Activated CD8-positive, alpha-beta memory T cell treated with anti-CD3 and anti-CD28 coated beads for 24 hours (primary cell): ENCODE results near the gene CADM1.

ENCODE experiments used
- DNase-seq: peaks from one replicate; pipeline ENCODE4 v3.0.0-alpha.2; 2020

Gene CADM1

GRCh38 chr11:115506954-115507675 lies 2.9 kb upstream of the CADM1 start:
- DNase-seq: no peak

GRCh38 chr11:115505175-115505574 lies 960 bp upstream of the CADM1 start:
- DNase-seq: no peak

DNA sequence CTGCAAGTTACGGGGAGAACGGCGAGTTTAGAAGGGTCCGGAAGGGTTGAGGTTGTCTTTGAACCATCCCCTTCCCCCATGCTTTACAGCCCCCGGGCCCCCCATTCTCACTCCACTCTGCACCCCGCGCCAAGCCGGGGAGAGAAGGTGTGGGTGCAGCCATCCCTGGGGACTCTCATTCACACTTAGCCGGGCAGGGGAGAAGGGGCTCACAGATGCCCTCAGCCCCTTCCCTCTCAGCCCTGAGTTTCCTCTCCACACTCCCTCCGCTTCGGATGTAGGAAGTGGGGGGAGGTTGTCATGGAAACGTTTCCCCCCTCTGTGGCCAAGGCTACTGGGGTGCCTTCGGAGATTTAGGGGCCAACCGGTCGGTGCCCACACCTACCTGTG lies 334 bp downstream of the CADM1 start:
- no peak for DNase-seq

DNA sequence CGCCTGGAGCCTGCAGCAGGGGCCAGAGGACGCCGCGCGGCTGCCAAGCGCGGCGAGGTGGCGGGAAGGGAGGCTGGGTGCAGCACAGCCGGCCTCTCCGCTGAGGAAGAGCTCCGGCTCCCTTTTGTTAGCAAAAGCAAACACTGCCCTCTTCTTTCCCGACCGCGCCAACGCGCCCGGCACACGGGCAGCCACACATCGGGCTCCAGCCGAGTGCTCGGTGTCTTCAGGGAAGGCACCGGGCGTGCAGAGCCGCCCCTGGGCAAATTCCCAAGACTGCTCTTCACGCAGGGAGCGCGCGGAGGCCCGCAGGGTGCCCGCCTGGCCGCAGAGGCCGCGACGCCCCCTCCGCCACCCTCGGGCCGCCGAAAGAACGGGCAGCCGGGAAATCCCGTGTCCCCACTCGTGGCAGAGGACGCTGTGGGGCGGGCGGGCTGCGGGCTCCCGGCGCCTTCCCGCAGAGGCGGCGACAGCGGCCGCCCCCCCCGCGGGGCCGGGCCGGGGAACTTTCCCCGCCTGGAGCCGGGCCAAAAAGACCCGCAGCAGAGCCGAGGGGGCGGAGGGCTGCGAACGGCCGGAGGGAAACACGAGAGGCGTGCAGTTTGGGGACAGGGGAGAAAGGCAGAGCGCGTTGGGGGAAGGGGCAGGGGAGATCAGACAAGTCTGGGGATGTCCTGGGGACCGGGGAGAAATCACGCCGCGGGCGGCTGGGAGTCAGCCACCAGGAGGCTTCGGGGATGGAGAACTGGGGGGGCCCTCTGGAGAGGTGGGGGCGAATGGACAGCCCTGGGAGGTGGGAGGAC lies 931 bp downstream of the CADM1 start:
- DNase-seq: peak; percentile 58

DNA sequence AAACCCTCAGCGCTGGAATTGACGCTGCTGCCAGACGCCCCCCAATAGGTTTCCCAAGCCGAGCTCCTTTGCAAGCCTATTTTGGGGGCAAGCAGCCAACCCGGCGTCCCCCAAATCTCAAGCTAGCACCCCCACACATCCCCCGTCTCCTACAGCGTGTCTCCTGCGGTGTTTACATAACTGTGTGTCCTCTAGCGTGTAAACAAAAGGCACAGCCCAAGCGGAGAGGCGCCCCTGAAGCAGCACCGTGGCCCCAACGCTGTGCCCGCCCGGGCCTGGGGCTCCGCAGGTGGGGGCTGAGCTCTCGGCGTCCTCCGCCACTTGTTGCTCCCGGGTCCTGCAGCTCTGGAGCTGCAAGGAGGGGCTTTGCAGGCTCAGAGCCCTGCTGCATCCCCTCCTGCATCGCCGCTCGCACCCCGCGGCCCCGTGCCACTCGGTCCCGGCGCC lies 1.6 kb downstream of the CADM1 start:
- DNase-seq: peak; percentile 56

GRCh38 chr11:115501893-115502589 lies 2.2 kb downstream of the CADM1 start:
- no peak for DNase-seq

GRCh38 chr11:115501502-115501892 lies 2.7 kb downstream of the CADM1 start:
- no peak for DNase-seq

- no peak for DNase-seq
These were observed 3.4 kb downstream of the CADM1 start for GRCh38 chr11:115500547-115501501.

DNA sequence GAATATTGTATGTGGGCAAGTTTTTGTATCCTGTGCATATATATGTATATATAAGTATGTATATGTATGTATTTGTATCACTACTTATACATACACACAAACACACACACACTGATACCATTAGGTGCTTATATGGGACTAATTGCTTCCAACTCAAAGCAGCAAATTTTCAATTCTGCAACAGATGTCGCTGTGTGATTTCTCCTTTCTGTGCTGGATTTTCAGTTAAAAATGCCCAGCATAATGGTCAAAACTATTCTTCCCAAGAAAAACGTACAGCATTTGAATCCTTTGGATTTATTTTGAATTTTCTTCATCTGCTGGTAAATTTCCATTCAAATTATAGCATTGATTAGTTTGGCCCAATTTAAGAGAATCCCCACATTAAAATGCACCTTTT lies 4.3 kb downstream of the CADM1 start:
- DNase-seq: no peak

- DNase-seq: no peak
These were observed 4.9 kb downstream of the CADM1 start for GRCh38 chr11:115499241-115499799.

DNA sequence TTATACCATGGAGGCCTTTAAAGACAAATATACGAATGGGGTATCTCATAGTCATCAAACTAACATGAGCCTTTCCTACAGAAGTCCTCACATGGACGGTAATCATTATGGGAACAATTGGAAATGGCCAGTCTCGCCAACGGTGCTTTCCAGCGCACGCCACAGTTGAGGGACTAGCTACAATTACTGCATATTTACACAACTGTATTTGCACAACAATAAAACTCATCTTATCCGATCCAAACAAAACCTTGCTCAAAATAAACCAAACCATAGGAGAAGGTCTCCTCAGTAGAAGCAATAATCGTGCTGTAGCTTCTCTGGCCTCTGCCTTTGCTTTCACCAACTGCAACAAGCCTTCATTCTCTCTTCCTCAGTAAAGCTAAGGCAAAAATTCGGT lies 5.9 kb downstream of the CADM1 start:
- no peak for DNase-seq

GRCh38 chr11:115497303-115497702 lies 6.9 kb downstream of the CADM1 start:
- DNase-seq: no peak

GRCh38 chr11:115496892-115497291 lies 7.3 kb downstream of the CADM1 start:
- DNase-seq: no peak

GRCh38 chr11:115493905-115494304 lies 10.3 kb downstream of the CADM1 start:
- no peak for DNase-seq

- no peak for DNase-seq
These were observed 10.7 kb downstream of the CADM1 start for GRCh38 chr11:115493488-115493887.

- no peak for DNase-seq
These were observed 14.7 kb downstream of the CADM1 start for GRCh38 chr11:115489466-115489865.

DNA sequence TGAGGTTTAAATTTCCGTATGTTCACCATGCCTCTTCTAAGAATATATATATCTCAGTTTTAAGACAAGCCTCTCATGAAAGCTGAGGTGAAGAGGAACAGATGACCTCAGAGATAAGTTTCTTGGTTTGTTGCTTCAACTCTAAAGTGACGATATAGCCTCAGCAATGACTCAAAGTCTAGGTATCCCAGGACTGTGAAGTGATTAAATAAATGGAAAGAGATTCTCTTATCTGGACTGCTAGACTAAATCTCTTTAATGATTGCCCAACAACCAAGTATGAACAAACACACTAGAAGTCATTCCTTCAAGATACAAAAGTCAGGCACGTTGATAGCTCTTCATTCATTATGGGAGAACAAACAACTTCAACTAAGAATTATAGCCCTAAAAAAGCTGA lies 15.3 kb downstream of the CADM1 start:
- no peak for DNase-seq

GRCh38 chr11:115481528-115481927 lies 22.7 kb downstream of the CADM1 start:
- DNase-seq: no peak

- no peak for DNase-seq
These were observed 23.6 kb downstream of the CADM1 start for GRCh38 chr11:115480611-115481010.

GRCh38 chr11:115477410-115477809 lies 26.8 kb downstream of the CADM1 start:
- DNase-seq: no peak

DNA sequence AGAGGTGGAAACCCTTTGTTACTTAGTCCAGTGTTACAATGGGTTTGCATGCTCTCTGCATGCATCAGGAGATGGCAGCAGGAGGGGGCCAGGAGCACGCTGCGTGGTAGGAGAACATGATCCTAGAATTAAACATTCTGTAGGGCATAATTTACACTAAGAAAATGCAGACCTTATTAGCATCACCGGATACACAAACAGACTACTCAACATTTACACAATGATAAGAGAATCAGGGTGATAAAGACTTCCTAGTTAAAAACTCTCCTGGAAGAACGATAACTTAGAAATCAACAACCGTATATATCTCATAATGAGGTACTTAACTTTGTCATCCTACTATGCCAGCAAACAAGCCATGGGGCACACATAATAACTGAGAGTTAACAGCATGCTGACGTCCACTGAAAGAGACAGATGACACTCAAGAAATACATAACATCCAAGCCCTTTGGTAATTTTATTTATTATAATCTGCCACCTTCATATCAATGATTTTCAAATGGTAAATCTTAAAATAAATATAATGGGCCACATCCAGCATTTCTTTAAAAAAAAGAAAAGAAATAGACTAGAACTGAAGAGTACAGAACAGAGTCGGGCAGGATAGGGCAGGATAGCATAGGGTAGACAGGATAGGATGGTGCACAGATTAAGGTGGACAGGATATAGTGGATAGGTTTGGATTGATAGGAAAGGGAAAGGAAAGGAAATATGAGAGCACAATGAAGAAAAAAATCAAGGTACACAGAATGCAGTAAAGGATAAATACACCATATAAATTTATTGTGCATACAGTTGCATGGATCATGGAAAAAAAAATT lies 27.5 kb downstream of the CADM1 start:
- DNase-seq: no peak
